ENCODE measurements around the gene SYT2.
"Not testable (repeated sequence)": the region's sequence is repeated elsewhere in the genome, so short reads cannot be mapped to it uniquely, and the experiment has no call there.

SYT2 gene

GRCh38 chr1:202642212-202642611 is 68.0 kb downstream of the SYT2 start:
- no peak for DNase-seq

- no peak for DNase-seq
These were observed 70.8 kb downstream of the SYT2 start for GRCh38 chr1:202639500-202639899.

GRCh38 chr1:202638701-202639305 is 71.5 kb downstream of the SYT2 start:
- DNase-seq: peak in 1 of 14 donors; percentile 88

- DNase-seq: no peak
These were observed 72.1 kb downstream of the SYT2 start for GRCh38 chr1:202638019-202638700.

GRCh38 chr1:202637321-202638018 is 72.8 kb downstream of the SYT2 start:
- DNase-seq: peak in 2 of 14 donors; percentile 29 to 93

GRCh38 chr1:202636171-202636570 is 74.1 kb downstream of the SYT2 start:
- DNase-seq: peak in 1 of 14 donors; percentile 77

- DNase-seq: no peak
These were observed 78.0 kb downstream of the SYT2 start for GRCh38 chr1:202632241-202632640.

GRCh38 chr1:202631076-202631923 is 79.0 kb downstream of the SYT2 start:
- DNase-seq: no peak

GRCh38 chr1:202630541-202630940 is 79.7 kb downstream of the SYT2 start:
- DNase-seq: no peak

- not testable (repeated sequence) for DNase-seq
These were observed 80.2 kb downstream of the SYT2 start for GRCh38 chr1:202630096-202630495.

GRCh38 chr1:202629257-202629811 is 80.9 kb downstream of the SYT2 start:
- DNase-seq: not testable (repeated sequence)

- peak in 1 of 14 donors; percentile 83 for DNase-seq
These were observed 81.5 kb downstream of the SYT2 start for GRCh38 chr1:202628646-202629215.

GRCh38 chr1:202627841-202628565 is 82.3 kb downstream of the SYT2 start:
- no peak for DNase-seq

- DNase-seq: not testable (repeated sequence)
These were observed 83.2 kb downstream of the SYT2 start for GRCh38 chr1:202627036-202627435.

GRCh38 chr1:202625416-202626360 is 84.6 kb downstream of the SYT2 start:
- peak in 5 of 14 donors; percentile 6 to 51 (median 28) for DNase-seq

GRCh38 chr1:202624781-202625108 is 85.5 kb downstream of the SYT2 start:
- DNase-seq: no peak

- DNase-seq: no peak
These were observed 86.0 kb downstream of the SYT2 start for GRCh38 chr1:202624088-202624780.

GRCh38 chr1:202623476-202623875 is 86.8 kb downstream of the SYT2 start:
- DNase-seq: not testable (repeated sequence)

- DNase-seq: peak in 1 of 14 donors; percentile 13
These were observed 87.2 kb downstream of the SYT2 start for GRCh38 chr1:202623075-202623474.
